Measurements from ENCODE around the gene TTC34.

TTC34 gene

DNA sequence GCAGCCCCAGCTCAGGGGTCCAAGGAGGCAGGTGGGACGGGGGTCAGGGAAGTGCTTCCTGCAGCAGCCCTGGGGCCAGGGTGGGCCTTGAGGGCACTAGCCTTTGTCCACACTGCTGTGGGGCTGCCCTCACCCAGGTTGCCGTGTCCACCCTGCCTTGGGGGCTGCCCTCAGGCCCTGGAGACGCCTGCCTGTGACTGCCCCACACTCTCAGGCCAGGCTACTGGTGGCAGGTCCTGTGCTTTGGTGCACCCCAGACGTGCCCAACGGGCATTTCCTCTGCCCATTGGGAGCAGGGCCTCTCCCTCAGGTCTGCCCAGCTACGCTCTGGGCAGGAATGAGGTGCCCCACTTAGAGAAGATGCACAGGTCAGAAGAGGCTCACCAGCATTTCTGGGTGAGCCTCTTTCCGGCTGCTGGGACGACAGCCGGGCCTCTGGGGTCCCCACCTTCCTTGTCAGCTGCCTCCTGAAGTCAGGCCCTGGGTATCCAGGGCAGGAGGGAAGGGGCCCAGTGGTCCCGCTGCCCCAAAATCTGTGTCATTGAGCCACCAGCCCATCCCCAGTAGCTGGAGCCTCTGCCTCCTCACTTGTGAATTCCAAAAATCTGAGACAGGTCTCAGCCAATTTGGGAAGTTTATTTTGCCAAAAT, 166.0 kb downstream of the TTC34 start:
- TF ChIP-seq, protein P1, sequence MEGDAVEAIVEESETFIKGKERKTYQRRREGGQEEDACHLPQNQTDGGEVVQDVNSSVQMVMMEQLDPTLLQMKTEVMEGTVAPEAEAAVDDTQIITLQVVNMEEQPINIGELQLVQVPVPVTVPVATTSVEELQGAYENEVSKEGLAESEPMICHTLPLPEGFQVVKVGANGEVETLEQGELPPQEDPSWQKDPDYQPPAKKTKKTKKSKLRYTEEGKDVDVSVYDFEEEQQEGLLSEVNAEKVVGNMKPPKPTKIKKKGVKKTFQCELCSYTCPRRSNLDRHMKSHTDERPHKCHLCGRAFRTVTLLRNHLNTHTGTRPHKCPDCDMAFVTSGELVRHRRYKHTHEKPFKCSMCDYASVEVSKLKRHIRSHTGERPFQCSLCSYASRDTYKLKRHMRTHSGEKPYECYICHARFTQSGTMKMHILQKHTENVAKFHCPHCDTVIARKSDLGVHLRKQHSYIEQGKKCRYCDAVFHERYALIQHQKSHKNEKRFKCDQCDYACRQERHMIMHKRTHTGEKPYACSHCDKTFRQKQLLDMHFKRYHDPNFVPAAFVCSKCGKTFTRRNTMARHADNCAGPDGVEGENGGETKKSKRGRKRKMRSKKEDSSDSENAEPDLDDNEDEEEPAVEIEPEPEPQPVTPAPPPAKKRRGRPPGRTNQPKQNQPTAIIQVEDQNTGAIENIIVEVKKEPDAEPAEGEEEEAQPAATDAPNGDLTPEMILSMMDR (IDR thresholded peaks at IDR 0.05; ENCODE audit: extremely low read depth, missing control alignments), result no peak
- DNase-seq (ENCODE audit: low spot score), result no peak

- TF ChIP-seq, protein P1 (IDR thresholded peaks at IDR 0.05; ENCODE audit: extremely low read depth, missing control alignments), result no peak
- DNase-seq (ENCODE audit: low spot score), result no peak
These were observed 167.5 kb downstream of the TTC34 start for GRCh38 chr1:2633936-2634491.

DNA sequence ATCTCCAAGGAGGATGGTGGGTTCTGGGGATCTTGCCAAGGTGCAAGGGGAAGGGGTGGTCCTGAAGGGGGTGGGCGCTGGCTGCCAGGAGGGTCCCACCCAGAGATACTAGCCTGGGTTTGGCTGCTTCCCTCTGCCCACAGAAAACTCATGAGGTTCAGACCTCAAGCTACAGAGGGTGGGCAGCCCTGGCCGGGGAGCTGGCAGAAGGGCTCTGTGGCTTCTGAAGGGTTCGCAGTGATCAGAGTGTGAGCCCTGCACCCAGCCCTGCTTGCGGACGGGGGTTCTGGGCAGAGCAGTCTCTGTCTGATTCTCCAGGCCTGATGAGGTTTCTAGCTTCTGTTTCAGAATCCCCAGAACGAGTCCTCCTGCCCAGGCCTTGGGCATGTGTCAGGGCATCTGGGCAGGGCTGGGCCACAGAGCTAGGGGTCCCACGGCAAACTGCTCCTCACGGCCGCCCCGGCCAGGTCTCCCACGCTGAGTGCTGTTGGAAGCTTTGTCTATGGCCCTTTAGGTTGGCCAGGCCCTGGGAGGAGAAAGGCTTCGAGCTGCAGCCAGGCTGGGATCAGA, 168.0 kb downstream of the TTC34 start:
- TF ChIP-seq, protein P1 (IDR thresholded peaks at IDR 0.05; ENCODE audit: extremely low read depth, missing control alignments), result no peak
- no peak for DNase-seq (ENCODE audit: low spot score)

GRCh38 chr1:2632561-2633361, 168.7 kb downstream of the TTC34 start, which contains the start of gene MMEL1:
TSS of gene MMEL1 (minus strand) at chr1:2633016. CDS start at chr1:2629484, 3,532 bp downstream.
- no peak for DNase-seq (ENCODE audit: low spot score)
- TF ChIP-seq, protein P1 (IDR thresholded peaks at IDR 0.05; ENCODE audit: extremely low read depth, missing control alignments), result no peak

DNA sequence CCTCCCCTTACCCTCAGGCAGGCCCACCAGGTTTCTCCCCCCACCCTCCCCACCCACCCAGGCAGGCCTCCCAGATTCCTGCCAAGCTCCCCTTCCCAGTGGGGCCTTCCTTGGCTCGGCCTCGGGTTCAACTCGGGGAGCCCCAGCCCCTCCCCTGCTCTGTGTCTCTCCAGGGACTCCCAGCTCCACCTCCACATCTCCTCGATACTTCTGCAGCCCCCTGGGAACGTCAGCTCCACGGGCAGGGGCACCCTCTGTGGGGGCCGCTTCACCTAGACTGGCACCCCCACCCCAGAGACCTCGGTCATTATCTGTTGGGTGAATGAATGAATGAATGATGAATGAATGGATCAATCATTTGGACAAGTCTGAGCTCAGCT, 169.5 kb downstream of the TTC34 start:
- TF ChIP-seq, protein P1 (IDR thresholded peaks at IDR 0.05; ENCODE audit: extremely low read depth, missing control alignments), result no peak
- no peak for DNase-seq (ENCODE audit: low spot score)

DNA sequence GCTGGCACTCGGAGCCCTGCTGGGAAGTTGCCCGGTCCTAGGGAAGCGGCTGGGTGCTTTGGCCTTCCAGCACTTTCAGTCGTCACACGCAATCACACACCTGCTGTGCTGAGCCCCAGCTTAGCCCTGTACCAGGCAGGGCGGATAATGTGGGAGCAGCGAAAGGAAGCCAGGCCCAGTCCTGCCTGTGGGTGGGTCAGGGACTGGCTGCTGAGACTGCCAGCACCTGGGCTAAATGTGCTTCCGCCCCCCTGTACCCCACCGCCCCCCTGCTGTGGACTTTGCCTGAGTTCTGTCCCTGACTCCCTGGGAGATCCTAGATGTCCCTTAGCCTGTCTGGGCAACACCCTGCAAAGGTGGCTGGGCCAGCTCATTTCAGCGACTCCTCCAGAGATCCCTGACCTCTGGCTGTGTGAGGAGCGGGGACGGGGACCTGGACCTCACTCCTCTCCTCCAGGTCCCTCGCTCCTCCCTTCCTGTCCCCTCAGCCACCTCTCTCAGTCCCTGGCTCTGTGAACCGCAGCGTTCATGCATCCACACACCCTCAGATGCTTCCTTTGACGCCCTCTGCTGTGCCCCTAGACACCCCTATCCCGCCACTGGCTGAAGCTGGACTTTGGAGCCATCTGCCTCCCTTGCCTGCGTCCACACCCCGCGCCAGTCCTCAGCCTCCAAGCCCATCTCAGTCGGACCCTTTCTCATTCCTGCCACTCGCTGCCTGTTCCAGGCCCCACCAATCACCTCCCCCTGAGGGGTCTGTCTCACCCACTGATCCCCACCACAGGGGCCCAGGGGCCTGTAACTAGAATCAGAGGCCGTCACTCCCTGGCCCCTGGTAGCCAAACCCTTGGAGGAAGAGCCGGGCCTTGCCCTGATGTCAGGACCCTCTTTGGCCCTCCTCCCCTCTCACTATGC, 170.1 kb downstream of the TTC34 start:
- TF ChIP-seq, protein P1 (IDR thresholded peaks at IDR 0.05; ENCODE audit: extremely low read depth, missing control alignments), result no peak
- no peak for DNase-seq (ENCODE audit: low spot score)

All from GM20000 (cell line).